Immature natural killer cell (primary cell): Measurements from ENCODE around the gene JARID2. TPM values are rescaled to one million over a fixed set of nuclear protein-coding genes. Genes with fewer than 3 reads are reported as not detected.

Source experiments
- DNase-seq, 3 donors: peaks; one replicate each; pipeline ENCODE4 v3.0.0; 2022; ENCODE audit warnings: mixed read lengths in 1 of 3
- H3K27ac Mint-ChIP-seq, 6 donors: one replicate each; pipeline ENCODE4 v1.8.0; 2020; ENCODE audit warnings: mixed read lengths in 6 of 6, mild to moderate bottlenecking in 5 of 6, inconsistent platforms in 4 of 6, moderate library complexity in 3 of 6
- H3K27me3 Mint-ChIP-seq, 3 donors: one replicate each; pipeline ENCODE4 v1.8.0; 2020 to 2021; ENCODE audit warnings: low read depth in 3 of 3, mild to moderate bottlenecking in 3 of 3, mixed read lengths in 3 of 3, moderate library complexity in 3 of 3, inconsistent platforms in 1 of 3
- H3K36me3 Mint-ChIP-seq, 3 donors: one replicate each; pipeline ENCODE4 v1.8.0; 2020; ENCODE audit warnings: mixed read lengths in 3 of 3, inconsistent platforms in 2 of 3, mild to moderate bottlenecking in 2 of 3
- H3K4me1 Mint-ChIP-seq, 2 donors: one replicate each; pipeline ENCODE4 v1.8.0; 2020; ENCODE audit warnings: inconsistent platforms in 2 of 2, mild to moderate bottlenecking in 2 of 2, mixed read lengths in 2 of 2, moderate library complexity in 1 of 2
- H3K4me3 Mint-ChIP-seq, 5 donors: one replicate each; pipeline ENCODE4 v1.8.0; 2020; ENCODE audit warnings: mild to moderate bottlenecking in 5 of 5, mixed read lengths in 5 of 5, inconsistent platforms in 3 of 5, moderate library complexity in 3 of 5
- H3K9me3 Mint-ChIP-seq, 6 donors: one replicate each; pipeline ENCODE4 v1.8.0; 2020; ENCODE audit warnings: mild to moderate bottlenecking in 6 of 6, mixed read lengths in 6 of 6, inconsistent platforms in 4 of 6, moderate library complexity in 3 of 6
- polyA plus RNA-seq, 3 donors: library from polyadenylated mRNA; unstranded; fragments of 300-500 nt; fragmentation: Illumina TruSeq; gene quantifications; one replicate each; pipeline ENCODE4 v1.2.3, GENCODE V29; 2021

JARID2 gene
- polyA plus RNA-seq, 3 donors from 2014 or later, result 4.3 to 26.1 (median 7.8) TPM

- peaks cover 0 to 5% (median 2%) of the 10 kb centered on the region in 3 donors for H3K27me3 Mint-ChIP-seq
- H3K4me1 Mint-ChIP-seq, result peaks cover 87 to 97% of the 10 kb centered on the region in 2 donors
- no peaks in the 10 kb centered on the region for H3K36me3 Mint-ChIP-seq
- H3K27ac Mint-ChIP-seq, result peak overlapping the region in 4 of 6 donors; percentile 3 to 61 (median 29)
- H3K9me3 Mint-ChIP-seq, result no peaks in the 10 kb centered on the region
- no peak for DNase-seq
- H3K4me3 Mint-ChIP-seq, result peak overlapping the region in 1 of 5 donors; percentile 49
Measured at GRCh38 chr6:15387118-15387517, 141.2 kb downstream of the JARID2 start.

- no peaks in the 10 kb centered on the region for H3K36me3 Mint-ChIP-seq
- DNase-seq, result no peak
- no peak overlapping the region for H3K4me3 Mint-ChIP-seq
- peaks cover 0 to 7% (median 2%) of the 10 kb centered on the region in 3 donors for H3K27me3 Mint-ChIP-seq
- H3K27ac Mint-ChIP-seq, result peak overlapping the region in 4 of 6 donors; percentile 10 to 25 (median 18)
- peaks cover 82 to 97% of the 10 kb centered on the region in 2 donors for H3K4me1 Mint-ChIP-seq
- no peaks in the 10 kb centered on the region for H3K9me3 Mint-ChIP-seq
Measured at GRCh38 chr6:15389084-15389764, 143.4 kb downstream of the JARID2 start.

DNA sequence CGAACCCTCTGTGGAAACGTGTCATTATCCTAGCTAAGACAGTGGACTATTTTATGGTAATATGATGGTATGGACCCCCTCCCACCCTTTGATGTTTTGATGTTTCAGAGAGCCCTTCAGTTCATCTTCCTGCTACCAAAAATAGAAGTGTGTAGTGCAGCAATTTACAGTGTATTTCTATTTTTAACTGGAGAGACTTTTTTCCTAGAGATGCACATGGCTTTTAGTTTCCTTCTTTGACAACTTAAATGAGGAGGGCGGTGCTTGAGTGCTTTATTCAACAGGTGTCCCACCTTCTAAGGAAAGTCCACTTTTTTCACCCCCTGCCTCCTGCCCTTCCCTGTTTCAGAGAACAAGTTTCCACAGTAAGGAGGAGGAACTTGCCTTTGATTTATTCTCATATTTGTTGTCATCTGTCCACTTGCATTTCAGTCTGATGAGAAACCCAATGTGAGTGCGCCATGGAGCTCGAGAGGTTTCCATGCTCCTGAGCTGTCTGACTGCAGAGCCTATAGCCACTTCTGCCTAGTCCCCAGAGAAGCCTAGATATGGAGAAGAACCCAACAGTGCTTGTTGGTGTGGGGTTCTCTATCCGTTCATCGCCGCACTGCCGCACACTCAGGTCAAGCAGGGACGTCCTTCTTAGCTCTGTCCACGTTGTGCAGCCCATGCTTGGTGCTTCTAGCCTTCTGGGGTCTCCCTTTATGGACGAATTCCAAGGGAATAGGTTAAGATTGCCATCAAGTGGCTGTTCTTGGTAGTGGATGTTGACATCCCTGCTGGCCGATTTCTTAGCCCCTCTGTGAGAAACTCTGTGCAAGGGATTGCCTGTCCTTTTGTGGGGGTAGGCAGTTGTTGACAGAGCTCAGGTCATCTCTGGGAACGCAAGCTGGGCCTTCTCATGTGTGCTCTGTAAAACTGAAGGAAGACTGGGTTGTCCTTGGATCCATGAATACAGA is 144.2 kb downstream of the JARID2 start:
- peaks cover 74 to 92% of the 10 kb centered on the region in 2 donors for H3K4me1 Mint-ChIP-seq
- H3K27me3 Mint-ChIP-seq, result peaks cover 0 to 7% (median 2%) of the 10 kb centered on the region in 3 donors
- H3K36me3 Mint-ChIP-seq, result no peaks in the 10 kb centered on the region
- H3K9me3 Mint-ChIP-seq, result no peaks in the 10 kb centered on the region
- peak overlapping the region in 5 of 6 donors; percentile 8 to 66 (median 17) for H3K27ac Mint-ChIP-seq
- peak overlapping the region in 2 of 5 donors; percentile 8 to 19 for H3K4me3 Mint-ChIP-seq
- peak; percentile 23 to 26 (median 23) for DNase-seq

- Mint-ChIP-seq H3K4me1 (peaks cover 61 to 78% of the 10 kb centered on the region in 2 donors), H3K27ac (peak overlapping the region in 5 of 6 donors; percentile 5 to 71 (median 51)), H3K36me3 (no peaks in the 10 kb centered on the region), H3K27me3 (peaks cover 0 to 6% (median 2%) of the 10 kb centered on the region in 3 donors), H3K4me3 (no peak overlapping the region), H3K9me3 (no peaks in the 10 kb centered on the region)
- DNase-seq, result no peak
Measured at GRCh38 chr6:15391500-15391899, 145.6 kb downstream of the JARID2 start.

DNA sequence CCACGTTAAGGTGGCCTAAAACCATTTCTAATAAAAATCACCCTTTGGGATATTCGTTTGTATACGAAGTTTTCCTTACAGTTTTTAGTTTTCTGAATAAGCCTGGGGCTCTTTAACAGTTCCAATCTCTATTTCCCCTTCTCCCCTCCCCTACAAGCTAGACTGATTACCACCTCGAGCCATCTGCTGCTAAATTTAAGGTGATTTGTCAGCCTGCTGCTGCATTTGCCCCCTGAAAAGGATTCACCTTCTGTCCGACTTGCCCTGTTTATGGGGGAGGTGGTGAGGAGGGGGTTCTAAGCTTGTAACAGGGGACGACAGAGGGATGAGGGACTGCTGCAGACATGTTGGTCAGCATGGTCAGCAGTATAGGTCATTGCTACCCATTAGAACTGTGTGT is 146.3 kb downstream of the JARID2 start:
- peak overlapping the region in 2 of 6 donors; percentile 51 to 62 for H3K27ac Mint-ChIP-seq
- peaks cover 0 to 6% (median 2%) of the 10 kb centered on the region in 3 donors for H3K27me3 Mint-ChIP-seq
- no peak for DNase-seq
- no peaks in the 10 kb centered on the region for H3K36me3 Mint-ChIP-seq
- H3K9me3 Mint-ChIP-seq, result no peaks in the 10 kb centered on the region
- H3K4me3 Mint-ChIP-seq, result no peak overlapping the region
- peaks cover 55 to 77% of the 10 kb centered on the region in 2 donors for H3K4me1 Mint-ChIP-seq

GRCh38 chr6:15393605-15394004 is 147.7 kb downstream of the JARID2 start:
- Mint-ChIP-seq H3K36me3 (no peaks in the 10 kb centered on the region), H3K4me1 (peaks cover 51 to 77% of the 10 kb centered on the region in 2 donors), H3K27me3 (peaks cover 0 to 6% (median 2%) of the 10 kb centered on the region in 3 donors), H3K4me3 (no peak overlapping the region), H3K9me3 (no peaks in the 10 kb centered on the region), H3K27ac (no peak overlapping the region)
- DNase-seq, result no peak

DNA sequence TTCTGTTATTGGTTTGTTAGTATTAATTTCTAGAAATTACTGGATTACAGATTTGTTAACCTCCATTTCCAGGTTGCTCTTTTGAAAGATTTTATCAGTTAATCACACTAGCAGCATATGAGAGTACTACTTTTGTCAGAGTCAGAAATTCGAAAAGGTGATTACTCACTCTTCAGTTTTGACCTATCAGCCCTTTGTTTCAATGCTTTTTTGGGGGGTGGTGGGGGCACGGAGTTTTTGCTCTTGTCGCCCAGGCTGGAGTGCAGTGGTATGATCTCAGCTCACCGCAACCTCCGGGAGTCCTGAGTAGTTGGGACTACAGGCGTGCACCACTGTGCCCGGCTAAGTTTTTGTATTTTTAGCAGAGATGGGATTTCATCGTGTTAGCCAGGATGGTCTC is 149.2 kb downstream of the JARID2 start:
- H3K27ac Mint-ChIP-seq, result peak overlapping the region in 1 of 6 donors; percentile 49

GRCh38 chr6:15396808-15397207 is 150.9 kb downstream of the JARID2 start:
- Mint-ChIP-seq H3K27me3 (peaks cover 2 to 6% (median 4%) of the 10 kb centered on the region in 3 donors), H3K27ac (no peak overlapping the region), H3K9me3 (no peaks in the 10 kb centered on the region), H3K36me3 (no peaks in the 10 kb centered on the region), H3K4me1 (peaks cover 48 to 77% of the 10 kb centered on the region in 2 donors), H3K4me3 (no peak overlapping the region)
- DNase-seq, result no peak

More for the DNA sequence above, 149.2 kb downstream of the JARID2 start:
- Mint-ChIP-seq H3K4me1 (peaks cover 51 to 77% of the 10 kb centered on the region in 2 donors), H3K27me3 (peaks cover 0 to 6% (median 2%) of the 10 kb centered on the region in 3 donors), H3K36me3 (no peaks in the 10 kb centered on the region), H3K4me3 (no peak overlapping the region), H3K9me3 (no peaks in the 10 kb centered on the region)
- DNase-seq, result no peak

GRCh38 chr6:15398633-15399275 is 152.9 kb downstream of the JARID2 start:
- Mint-ChIP-seq H3K27me3 (peaks cover 2 to 13% (median 4%) of the 10 kb centered on the region in 3 donors), H3K9me3 (no peaks in the 10 kb centered on the region), H3K27ac (peak overlapping the region in 5 of 6 donors; percentile 43 to 82 (median 58)), H3K4me3 (peak overlapping the region; percentile 46 to 75 (median 71)), H3K4me1 (peaks cover 54 to 81% of the 10 kb centered on the region in 2 donors), H3K36me3 (no peaks in the 10 kb centered on the region)
- no peak for DNase-seq

DNA sequence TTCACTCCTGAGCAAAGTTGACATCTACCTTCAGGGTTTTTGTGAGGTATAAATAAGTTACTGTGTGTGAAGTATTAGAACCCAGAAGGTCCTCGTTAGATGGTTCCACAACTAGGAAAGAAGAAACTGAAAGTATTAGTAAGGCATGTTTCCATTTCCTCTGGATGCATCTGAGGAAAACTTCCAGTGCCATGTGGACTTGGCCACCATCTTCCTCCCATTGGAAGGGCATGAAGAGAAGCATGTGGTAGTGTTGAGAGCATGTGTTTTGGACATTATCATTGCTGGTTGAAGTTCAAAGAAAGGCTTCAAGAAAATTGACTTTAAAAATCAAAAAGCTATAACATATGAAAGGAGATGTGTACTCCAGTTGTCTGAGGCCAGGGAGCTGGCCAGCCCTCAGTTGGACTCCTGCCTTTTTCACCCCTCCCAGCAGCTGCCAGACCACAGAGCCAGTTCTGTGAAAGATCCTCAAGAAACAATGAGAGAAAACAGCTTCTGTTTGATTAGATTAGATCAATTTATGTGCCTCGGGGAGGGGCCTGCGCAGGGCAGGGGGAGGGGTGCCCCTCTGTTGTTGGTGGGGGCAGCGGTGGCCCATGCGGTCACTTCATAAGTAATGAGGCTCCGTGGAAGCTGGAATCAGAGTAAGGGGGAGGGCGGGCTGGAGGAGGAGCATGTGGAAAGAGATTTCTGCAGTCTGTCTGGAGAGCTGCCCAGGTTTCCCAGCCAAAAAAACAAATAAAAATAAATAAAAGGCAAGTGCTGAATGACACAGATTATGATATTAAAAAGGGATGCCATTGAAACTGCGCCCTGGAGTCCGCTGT is 154.0 kb downstream of the JARID2 start:
- Mint-ChIP-seq H3K4me1 (peaks cover 65 to 83% of the 10 kb centered on the region in 2 donors), H3K27ac (peak overlapping the region in 4 of 6 donors; percentile 20 to 58 (median 33)), H3K36me3 (no peaks in the 10 kb centered on the region), H3K4me3 (peak overlapping the region; percentile 73 to 84 (median 81)), H3K27me3 (peaks cover 2 to 16% (median 6%) of the 10 kb centered on the region in 3 donors), H3K9me3 (no peaks in the 10 kb centered on the region)
- DNase-seq, result no peak

- no peaks in the 10 kb centered on the region for H3K36me3 Mint-ChIP-seq
- peaks cover 2 to 16% (median 6%) of the 10 kb centered on the region in 3 donors for H3K27me3 Mint-ChIP-seq
- H3K4me1 Mint-ChIP-seq, result peaks cover 73 to 91% of the 10 kb centered on the region in 2 donors
- peak overlapping the region; percentile 73 to 84 (median 81) for H3K4me3 Mint-ChIP-seq
- no peaks in the 10 kb centered on the region for H3K9me3 Mint-ChIP-seq
- H3K27ac Mint-ChIP-seq, result peak overlapping the region in 4 of 6 donors; percentile 53 to 84 (median 67)
- DNase-seq, result no peak
Measured at GRCh38 chr6:15400572-15401004, 154.7 kb downstream of the JARID2 start.

- DNase-seq, result no peak
- Mint-ChIP-seq H3K4me1 (peaks cover 77 to 96% of the 10 kb centered on the region in 2 donors), H3K4me3 (peak overlapping the region in 1 of 5 donors; percentile 81), H3K27me3 (peaks cover 2 to 14% (median 6%) of the 10 kb centered on the region in 3 donors), H3K9me3 (no peaks in the 10 kb centered on the region), H3K36me3 (no peaks in the 10 kb centered on the region), H3K27ac (peak overlapping the region in 1 of 6 donors; percentile 64)
Measured at GRCh38 chr6:15401120-15401519, 155.3 kb downstream of the JARID2 start.
